GM21360 (cell line): ENCODE measurements around the gene BAIAP2L1.

Source experiments
- ATAC-seq: cut with Tn5 transposase; IDR thresholded peaks from one replicate; pipeline ENCODE4 v1.9.1; 2021; ENCODE audit warnings: mild to moderate bottlenecking, moderate library complexity; ENCODE audit not compliant: unreplicated experiment

Gene BAIAP2L1

DNA sequence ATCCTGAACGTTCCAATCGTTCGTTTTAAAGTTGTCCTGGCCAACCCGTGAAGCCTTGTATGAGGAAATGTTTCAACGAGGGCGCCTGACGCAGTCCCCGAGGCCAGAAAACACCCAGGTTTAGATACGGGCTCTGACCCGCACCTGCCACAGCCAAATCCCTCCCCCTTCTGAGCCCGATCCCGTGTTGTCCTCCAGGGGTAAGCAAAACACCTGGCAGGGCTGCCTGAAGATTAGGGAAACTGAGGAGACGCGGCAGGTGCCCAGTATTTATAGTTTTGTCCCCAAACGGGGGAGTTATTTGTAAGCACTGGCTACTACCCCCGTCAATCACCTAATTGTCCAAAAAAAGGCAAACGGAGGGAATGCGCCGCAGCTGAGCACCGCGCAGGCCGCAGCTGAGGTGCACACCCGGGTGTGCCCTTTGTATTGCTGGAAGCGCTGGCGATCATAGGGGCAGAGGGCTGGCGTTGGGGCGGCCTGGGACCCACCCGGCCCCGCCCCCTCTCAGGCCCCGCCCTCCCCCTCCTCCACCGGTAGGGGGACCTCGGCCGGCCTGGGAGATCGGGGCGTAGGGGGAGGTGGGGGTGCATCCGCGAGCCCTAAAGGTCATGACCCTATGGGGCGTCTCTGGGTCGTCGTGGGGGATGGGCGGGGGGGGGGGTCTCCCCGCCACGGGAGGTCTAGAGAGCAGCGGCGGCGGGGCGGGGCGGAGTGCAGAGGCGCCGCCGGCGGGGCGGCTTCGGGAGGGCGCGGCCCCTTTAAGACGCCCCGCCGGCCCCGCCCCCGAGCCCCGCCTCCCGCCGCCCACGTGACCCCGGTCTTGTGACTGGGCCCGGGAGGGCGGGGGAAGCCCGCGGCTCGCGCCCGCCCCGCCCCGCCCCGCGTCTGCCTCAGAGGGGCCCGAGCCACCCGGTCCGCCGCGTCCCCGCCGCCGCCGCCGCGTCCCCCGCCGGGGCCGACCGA, 119.8 kb downstream of the BAIAP2L1 start, which contains the start of gene BRI3:
Gene BRI3 (plus strand): TSS at position 896 of the 966 bp plus-strand sequence. CDS start 110 bp downstream, outside the sequence.
- ATAC-seq = peak; percentile 65

DNA sequence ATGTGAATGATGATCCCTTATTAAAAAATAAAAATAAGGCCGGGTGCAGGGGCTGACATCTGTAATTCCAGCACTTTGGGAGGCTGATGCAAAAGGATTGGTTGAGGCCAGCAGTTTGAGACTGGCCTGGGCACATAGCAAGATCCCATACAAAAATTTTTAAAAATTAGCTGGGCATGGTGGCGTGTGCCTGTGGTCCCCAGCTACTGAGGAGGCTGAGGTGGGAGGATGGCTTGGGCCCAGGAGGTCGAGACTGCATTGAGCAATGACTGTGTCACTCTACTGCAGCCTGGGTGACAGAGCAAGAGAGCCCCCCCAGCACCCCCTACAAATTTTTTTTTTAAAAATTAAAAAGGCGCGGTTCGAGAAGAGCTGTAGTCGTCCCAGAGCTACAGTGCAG, 120.6 kb downstream of the BAIAP2L1 start:
- ATAC-seq = no peak

DNA sequence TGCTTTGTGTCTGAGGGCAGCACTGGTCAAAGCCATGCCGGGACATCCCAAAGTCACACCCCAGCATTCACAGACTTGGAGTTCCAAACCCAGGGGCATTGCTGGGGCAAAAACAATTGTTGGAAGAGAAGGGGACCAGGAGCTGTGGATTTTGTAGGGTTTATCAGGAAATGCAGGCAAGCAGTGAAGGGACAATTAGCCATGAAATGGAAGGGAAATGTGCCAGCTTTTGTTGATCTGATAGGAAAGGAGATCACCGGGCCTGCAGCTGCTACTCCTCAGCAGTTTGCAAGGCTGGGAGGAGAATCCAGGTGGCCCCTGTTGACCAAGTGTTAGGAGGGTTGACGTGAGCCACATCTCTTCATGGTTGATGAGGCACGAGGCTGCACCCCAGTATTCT, 122.0 kb downstream of the BAIAP2L1 start:
- no peak for ATAC-seq

DNA sequence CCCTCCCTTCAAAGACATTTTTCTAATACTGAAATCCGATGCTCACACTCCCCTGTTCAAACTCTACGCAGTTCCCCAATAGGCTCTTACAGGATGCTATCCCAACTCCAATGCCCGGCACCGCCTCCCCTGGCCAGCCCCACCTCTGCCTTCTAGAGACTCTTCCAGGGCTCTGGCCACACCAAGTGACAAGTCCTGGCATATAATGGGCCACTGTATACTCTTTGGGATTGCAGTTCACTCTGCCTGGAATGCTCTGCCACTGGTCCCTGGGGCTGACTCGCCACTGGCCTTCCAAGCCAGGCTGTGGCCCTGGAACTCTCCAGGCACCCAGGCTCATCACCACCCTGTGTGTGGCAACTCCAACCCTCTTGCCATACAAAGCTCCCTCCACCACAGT, 122.5 kb downstream of the BAIAP2L1 start:
- ATAC-seq = no peak

DNA sequence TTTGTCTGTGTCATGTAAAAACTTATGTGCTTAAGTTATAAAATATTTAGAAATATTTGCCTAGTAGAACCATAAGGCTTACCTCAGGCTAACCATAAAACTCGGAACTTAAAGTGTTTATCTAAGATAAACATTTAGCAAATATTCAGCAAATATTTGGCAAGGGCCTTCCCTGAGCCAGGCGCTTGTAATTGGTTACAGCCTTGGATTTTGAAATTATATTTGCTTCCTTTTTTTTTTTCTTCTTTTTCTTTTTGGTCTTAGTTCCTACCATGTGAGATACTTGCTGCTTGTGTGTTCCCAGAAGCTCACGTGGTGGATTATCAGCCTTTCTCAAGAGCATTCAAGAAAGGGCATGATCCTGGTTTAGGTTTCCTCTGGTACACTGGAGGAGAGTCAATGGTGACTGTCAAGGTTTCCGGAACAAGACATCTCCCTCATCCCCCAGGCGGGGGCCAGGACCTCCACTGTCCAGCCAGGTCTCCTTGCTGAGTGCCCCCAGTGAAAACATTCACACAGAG, 124.6 kb downstream of the BAIAP2L1 start:
- no peak for ATAC-seq

DNA sequence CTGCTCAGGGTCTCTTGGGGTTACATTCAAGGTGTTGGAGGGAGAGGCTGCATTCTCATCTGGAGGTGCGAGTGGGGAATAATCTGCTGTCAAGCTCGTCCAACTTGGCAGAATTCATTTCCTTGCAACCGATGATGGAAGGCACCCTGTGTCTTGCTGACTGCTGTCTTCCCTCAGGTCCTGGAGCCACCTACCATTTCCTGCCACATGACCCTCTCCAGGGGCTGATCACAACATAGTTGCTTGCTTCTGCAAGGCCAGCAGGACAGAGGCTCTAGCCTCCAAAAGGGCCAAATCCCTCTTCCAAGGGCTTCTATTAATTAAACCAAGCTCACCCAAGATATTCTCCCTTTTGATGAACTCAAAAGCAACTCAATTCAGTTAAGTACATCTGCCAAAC, 133.6 kb downstream of the BAIAP2L1 start:
- no peak for ATAC-seq

DNA sequence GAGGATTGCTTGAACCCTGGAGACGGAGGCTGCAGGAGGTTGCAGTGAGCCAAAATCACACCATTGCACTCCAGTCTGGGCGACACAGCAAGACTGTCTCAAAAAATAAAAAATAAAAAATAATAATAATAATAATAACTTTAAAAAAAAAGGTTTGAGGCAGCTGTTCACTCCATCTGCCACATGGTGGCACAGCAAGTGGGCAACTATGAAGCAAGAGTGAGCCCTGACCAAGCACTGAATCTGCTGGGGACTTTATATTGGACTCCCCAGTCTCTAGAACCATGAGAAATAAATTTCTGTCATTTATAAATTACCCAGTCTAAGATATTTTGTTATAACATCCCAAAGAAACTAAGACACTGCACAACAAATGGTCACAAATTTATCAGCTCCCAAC, 134.1 kb downstream of the BAIAP2L1 start:
- no peak for ATAC-seq

DNA sequence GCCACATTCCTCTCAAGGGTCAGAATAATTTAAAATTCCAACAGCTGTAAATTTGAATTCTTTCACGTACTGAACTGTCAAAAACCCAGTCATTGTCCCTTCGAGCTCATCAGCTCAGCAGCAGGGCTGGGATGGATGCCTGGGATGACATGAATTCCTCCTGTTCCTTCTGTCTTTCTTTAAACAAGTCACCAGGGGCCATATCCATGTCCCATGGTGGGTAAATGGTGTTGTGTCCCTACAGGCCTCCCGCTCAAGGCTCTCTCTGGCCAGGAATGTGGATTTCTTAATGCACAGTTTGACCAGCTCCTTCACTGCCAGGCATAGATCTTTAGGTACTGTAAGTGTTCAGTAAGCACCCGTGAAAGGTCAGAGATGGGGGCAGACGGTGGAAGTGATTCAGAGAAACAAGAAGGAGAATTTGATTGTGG, 135.0 kb downstream of the BAIAP2L1 start:
- ATAC-seq = no peak

DNA sequence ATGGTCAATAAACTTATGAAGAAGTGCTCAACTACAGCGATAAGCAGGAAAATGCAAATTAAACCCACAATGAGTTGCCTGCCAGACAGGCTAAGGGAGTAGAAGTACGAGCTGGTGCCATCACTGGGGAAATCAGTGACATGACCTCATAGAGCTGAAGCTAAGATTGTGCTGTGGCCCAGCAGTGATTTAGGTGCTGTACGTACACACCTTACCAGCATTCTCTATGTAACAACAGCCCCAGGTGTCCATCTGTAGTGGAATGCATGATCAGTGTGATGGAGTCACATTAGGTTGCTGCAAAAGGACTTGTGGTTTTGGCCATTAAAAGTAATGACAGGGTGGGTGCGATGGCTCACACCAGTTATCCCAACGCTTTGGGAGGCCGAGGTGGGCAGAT, 143.2 kb downstream of the BAIAP2L1 start:
- ATAC-seq = no peak

DNA sequence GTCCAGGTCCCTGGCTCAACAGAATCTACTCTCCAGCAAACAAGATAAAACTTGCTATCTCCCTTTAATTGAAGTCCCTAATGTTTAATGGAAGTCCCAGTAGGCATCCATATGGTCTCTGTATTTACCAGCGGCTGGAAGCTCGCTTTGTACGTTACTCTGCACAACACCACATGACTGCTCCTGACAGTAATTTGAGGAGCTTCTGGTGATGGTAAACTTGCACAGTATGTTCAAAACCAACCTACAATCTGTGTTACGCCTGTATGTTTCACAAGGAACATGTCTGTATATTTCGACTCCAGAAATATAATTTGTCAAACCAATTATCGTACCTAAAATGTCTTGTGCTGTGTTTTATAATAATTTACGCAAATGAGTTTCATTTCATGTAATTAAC, 144.5 kb downstream of the BAIAP2L1 start:
- no peak for ATAC-seq

DNA sequence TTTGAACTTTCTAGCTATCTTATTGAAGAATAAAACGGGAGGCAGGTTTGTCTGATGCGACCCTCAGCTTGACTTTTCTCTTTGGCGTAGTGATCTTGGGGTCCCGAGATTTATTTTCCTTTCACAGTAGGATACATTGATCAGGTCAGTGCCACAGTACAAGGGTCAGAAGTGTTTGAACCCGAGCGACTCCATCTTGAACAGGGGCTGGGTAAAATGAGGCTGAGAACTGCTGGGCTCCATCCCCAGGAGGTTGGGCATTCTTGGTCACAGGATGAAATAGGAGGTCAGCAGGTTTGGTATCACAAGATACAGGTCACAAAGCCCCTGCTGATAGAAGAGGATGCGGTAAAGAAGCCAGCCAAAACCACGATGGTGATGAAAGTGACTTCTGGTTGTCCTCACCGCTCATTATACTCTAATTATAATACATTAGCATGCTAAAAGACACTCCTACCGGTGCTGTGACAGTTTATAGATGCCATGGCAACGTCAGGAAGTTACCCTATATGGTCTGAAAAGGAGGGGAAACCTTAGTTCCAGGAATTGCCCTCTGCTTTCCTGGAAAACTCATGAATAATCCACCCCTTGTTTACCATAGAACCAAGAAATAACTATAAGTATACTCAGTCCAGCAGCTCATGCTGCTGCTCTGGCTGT, 145.8 kb downstream of the BAIAP2L1 start:
- ATAC-seq = no peak

DNA sequence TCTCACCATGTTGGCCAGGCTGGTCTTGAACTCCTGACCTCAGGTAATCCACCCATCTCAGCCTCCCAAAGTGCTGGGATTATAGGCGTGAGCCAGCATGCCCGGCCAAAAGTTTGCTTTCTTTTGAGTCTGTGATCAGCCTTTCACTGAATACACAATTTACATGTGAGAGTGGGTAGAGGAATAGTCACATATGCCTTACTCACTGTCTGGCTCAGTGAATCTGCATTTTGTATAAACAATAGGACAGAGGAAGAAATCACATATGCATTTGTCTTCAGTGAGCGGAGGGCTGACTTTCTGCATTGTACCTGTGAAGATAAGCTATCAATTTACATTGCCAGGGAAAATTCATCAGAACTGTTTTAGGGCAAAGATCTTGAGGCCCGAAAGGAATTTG, 146.4 kb downstream of the BAIAP2L1 start:
- no peak for ATAC-seq

DNA sequence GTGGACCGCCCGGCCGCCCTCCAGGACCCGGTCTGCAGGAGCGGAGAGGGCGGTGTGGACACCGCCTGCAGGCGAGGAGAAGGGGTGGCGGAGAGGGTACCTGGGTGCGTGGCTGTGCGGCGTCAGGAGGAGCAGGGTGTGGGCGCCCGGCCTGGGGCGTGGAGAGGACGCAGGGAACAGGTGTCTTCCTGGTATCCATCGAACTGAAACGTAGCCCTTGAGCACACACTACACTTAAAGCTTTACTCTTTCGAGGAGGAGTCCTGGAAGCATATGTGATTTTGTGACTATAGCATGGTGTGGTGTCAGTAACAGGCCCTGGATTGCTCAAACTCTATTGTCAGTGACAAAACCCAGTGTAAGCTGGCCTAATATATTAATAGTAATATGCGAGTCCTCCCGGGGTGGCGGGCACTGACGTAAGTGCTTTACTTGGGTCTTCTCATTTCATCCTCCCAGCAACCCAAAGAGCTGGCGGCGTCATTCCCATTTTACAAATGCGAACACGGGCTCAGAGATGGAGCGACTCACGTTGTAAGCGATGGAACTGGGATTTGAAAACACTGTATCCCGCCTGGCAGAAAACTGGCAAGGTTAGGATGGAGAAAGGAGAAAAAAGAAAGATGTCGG, 148.3 kb downstream of the BAIAP2L1 start:
- no peak for ATAC-seq

DNA sequence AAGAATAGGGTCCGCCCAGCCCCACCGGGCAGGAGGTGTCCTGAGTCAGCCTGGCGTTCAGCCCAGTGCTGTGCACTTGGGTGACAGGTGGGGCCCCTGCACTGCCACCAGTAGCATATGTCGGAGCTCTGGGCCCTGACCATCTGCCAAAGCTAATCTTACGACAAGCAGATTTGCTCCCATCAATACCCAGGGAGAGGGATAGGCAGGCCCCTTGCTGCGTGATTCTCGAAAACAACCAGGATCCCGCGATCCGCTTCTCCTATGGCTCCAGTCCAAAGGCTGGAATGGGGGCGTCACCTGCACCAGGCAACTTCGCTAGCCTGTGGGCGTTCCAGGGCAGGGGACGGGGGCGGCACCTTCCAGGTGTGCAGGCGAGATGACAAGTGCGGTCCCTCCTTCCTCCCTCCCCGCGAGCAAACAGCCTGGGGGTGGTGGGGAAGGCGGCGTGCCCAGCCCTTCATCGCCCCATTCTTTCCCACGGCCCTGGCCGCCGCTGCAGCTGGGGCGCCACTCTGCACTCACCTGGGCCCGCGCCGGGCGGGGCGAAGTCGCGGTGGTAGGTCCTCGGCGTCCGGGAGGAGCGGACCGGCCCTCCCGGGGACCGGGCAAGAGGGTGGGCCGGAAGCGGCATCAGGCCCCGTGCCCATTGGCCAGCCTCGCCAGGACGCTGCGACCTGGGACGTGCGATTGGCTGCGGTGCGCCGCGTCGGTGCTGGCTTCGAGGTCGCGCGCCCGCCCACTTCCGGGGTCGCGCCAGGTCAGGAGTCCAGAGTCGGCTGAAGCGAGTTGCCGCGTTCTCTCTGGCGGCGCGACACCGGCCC, 149.1 kb downstream of the BAIAP2L1 start, which contains the start of gene TECPR1:
Gene TECPR1 (minus strand): TSS at position 632 of the 824 bp plus-strand sequence. CDS start 6,086 bp downstream, outside the sequence.
- ATAC-seq = peak; percentile 95

DNA sequence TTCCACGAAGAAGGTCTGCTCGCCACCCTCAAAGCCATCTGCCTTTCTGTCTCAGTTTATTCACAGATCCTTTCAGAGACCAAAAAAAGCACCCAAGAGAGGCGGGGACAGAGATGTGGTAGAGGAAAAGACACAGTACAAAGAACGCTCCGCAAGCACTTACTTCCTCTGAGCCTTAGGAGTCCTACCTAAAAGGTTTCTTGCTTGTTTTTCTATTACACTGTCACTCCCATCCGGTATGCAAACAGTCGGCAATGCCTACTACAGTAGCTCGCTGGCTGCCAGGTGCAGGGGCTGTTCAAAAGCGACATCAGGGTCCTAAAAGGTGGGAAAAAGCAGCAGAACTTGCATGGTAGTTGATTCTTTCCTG, 149.7 kb downstream of the BAIAP2L1 start:
- ATAC-seq = peak; percentile 22

DNA sequence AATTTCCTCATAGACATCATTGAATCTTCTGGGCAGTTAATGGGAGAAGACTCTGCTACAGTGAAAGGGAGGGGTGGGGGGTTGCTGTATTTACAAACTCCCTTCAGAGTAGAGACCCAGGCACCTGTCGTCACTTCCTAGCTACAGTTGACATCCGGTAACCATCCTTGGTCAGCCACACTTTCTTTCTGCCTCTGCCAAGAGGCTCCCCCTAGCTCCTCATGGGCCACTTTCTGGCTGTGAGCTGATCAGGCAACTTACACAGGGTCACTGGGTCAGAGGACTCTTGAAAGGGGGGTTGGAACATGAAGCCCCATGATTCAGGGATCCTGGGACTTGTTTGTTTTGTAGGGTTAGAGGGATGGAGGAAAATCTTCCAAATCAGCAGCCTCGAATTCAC, 150.1 kb downstream of the BAIAP2L1 start:
- no peak for ATAC-seq

DNA sequence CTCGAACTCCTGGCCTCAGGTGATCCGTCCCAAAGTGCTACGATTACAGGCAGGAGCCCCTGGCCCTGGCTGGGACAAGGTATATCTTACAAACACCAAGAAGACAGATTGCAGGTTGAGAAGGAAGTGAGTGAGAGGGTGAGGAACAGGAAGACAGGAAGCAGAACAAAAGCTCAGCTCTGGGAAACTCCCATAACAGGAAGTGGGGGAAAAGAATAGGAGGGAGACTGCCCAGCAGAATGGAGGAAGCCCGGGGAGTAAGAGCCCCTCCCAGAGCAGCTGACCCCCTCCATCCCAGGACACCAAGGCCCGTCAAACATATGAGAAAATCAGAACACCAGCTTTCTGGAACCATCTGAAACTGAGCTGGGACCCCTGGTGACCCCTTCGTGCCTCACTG, 151.8 kb downstream of the BAIAP2L1 start:
- ATAC-seq = no peak

DNA sequence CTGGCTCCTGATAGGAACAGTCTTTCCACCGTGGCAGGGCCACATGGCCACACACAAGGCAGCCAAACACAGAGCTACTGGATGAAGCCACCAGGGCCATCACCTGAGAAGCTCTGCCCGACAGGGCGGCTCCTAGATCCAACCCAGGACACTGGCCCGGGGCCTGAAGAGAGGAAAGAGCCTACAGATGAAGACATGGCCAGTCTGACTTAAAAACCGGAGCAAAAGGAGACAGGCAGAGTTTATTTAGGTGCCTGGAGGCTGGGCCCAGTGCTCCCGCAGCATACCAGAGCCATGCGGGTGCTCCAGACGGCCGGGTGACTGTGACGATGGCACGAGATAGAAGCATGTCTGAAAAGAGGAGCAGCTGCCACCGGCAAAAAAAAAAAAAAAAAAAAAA, 152.7 kb downstream of the BAIAP2L1 start:
- no peak for ATAC-seq

DNA sequence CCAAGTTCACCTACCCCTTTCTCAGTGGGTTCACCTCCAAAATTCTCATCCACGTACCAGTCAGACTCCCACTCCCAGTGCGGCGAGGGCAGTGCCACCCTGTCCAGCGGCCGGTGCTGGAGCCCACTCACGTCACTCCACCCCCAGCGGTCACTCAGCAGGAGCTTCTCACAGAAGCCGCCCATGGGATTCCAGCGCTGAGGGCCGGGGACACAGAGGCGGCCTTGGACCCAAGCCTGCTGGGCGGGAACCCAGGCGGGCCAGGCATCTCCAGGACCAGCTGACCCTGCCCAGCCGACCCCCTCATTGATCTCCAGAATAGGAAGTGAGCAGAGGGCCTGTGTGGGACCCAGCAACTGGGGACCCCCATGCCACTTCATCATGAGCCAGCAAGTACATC, 156.0 kb downstream of the BAIAP2L1 start:
- ATAC-seq = no peak

DNA sequence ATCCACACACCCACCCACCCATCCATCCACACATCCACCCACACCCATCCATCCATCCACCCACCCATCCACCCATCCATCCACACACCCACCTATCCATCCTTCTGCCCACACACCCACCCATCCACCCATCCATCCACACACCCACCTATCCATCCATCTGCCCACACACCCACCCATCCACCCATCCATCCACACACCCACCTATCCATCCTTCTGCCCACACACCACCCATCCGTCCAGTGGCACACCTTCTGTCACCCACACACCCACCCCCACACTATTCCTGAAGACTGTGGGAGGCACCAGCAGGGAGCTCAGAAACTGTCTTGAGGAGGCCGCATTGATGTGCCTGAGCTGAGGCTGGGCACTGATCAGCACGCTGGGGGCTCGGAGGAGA, 158.0 kb downstream of the BAIAP2L1 start:
- no peak for ATAC-seq
